Fibroblast of villous mesenchyme (primary cell): ENCODE data around the gene FBRS. TPM values are rescaled to one million over a fixed set of nuclear protein-coding genes. Genes with fewer than 3 reads are reported as not detected.
A peak's percentile ranks its signal among the peaks of the same experiment; 100 is the strongest.
"Not testable (repeated sequence)": the region's sequence is repeated elsewhere in the genome, so short reads cannot be mapped to it uniquely, and the experiment has no call there.

ENCODE experiments used
- DNase-seq: peaks from one replicate; pipeline ENCODE4 v3.0.0-alpha.2; 2010; ENCODE audit warnings: low read depth
- H3K4me3 ChIP-seq: 2 replicates; pipeline ENCODE4 v1.5.1; 2011; ENCODE audit warnings: low read depth, mild to moderate bottlenecking, low read length
- CTCF ChIP-seq: IDR thresholded peaks from 2 replicates; pipeline ENCODE4 v1.5.1; 2012; ENCODE audit warnings: low read depth, mild to moderate bottlenecking, low read length; ENCODE audit not compliant: insufficient read depth
- total RNA-seq: library from RNA; depleted of rRNA; stranded (reverse); fragments of >200 nt; gene quantifications from 2 replicates; pipeline ENCODE4 v1.2.3, GENCODE V29; 2012

FBRS gene
- total RNA-seq, 1 donor, result 30.2 TPM

GRCh38 chr16:30698139-30698815, 40.0 kb downstream of the FBRS start:
- peak; percentile 98 for DNase-seq
- TF ChIP-seq CTCF, result no peak
- peak overlapping the region; percentile 95 for H3K4me3 ChIP-seq

DNA sequence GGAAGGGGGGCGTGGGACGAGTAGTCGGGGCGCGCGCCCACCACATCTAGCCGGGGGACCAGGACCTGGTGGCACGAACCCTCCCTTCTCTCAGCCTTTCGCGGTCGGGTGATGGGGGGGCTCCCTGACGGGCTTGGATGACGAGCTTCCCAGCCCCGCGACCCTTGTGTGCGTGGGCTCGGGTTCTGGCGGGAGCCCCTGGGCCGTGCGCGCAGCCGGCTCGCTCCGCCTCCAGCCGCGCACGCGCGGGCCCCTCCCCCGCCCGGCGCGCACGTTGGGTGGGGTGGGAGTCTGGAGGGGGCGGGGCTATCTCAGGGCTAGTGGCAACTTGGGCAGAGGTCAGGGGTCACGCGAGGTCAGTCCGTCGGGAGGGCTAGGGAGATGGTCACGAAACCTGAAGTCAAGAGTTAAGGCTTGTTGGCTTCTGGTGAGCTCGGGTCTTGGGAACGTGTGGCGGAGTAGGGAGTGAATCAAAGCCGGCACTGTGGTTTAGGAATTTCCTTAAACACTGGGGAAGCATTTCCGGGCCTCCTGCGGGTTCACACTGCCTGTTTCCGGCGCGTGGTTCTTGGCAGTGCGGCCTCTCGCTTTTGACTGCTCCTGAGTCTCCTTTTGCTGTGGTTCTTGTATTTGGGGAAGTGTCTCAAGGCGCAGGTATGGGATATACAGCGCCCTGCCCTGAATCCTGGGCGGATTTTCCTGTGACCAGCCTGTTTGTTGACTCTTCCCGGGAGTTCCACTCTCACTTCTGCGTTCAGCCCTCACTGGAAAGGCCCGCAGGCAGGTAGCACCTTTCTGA, 40.8 kb downstream of the FBRS start, which contains the start of gene SRCAP:
TSS of gene SRCAP (plus strand) at position 356 of the 799 bp plus-strand sequence. CDS start 1,654 bp downstream, outside the sequence.
- peak within 1 kb of the TSS; percentile 95 for H3K4me3 ChIP-seq
- TF ChIP-seq CTCF, result no peak
- peak; percentile 77 for DNase-seq

DNA sequence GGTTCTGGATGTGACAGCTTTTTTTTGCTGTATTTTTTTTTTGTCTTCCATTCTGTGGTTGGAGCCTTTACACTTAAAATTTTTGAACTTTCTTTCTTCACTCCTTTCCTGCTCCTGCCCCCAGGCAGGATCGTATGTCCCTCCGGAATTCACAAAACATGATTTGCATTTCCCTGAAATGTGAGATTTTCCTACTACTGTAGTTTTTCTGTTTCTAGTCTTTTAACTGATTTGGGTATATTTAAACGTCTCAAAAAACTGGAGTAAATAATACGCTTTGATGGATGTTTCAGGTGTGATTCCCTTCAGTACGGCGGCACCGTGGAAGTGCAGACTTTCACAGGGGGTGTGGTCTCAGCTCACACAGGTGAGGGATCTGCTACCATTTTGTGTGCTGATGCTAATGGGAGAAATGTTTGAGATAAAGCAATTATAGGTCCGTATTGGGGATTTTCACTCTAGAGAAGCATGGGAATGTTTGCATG, 41.4 kb downstream of the FBRS start:
- H3K4me3 ChIP-seq, result peak overlapping the region; percentile 95
- no peak for TF ChIP-seq CTCF
- no peak for DNase-seq

DNA sequence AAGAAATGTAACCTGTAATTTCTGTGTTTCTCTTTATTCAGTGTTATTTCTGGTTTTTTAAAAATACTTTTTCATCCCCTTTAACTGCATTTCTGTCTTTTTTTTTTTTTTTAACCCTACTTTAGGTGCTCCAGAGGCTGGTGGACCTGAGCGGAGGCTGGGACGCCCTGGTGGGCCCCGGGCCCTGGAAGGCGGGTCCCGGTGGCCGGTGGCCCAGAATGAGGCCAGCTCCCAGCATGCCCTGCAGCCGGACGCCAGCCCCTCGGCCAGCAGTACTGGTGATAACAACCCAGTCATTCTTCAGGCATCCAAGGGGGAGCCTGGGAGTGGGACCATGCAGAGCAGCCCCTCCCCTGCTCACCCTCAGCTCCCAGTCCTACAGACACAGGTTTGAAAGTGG, 42.3 kb downstream of the FBRS start:
- H3K4me3 ChIP-seq, result no peak overlapping the region
- no peak for TF ChIP-seq CTCF
- DNase-seq, result peak; percentile 10

DNA sequence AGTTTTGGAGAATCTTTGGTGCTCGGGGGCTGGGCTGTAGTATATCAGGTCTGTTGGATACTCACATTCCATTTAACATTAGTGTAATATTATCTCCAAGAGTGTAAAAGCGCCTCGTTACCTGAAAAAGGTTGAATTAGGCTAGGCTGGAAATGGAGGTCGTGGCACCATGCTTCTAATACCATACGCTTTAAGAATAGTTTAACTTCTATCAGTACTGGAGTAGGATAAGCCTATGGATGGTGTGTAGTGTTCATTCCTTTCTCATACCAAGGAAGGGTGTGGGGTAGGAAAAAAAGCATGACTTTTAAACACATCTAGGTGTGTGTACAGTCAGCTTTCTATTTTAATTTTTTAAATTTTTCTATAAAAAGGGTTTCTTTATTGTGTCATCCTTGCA, 42.7 kb downstream of the FBRS start:
- no peak for DNase-seq
- H3K4me3 ChIP-seq, result no peak overlapping the region
- no peak for TF ChIP-seq CTCF

- H3K4me3 ChIP-seq, DNase-seq: not testable (repeated sequence)
These were observed 44.8 kb downstream of the FBRS start for GRCh38 chr16:30703071-30703470.

GRCh38 chr16:30703971-30704370, 45.7 kb downstream of the FBRS start:
- H3K4me3 ChIP-seq, result no peak overlapping the region

More at GRCh38 chr16:30703971-30704370, 45.7 kb downstream of the FBRS start:
- no peak for TF ChIP-seq CTCF
- no peak for DNase-seq
